GM12801 (cell line): Measurements from ENCODE around the gene CIBAR2.
A peak's percentile ranks its signal among the peaks of the same experiment; 100 is the strongest.

ENCODE experiments used
- CTCF ChIP-seq: IDR thresholded peaks from one replicate; pipeline ENCODE4 v1.5.1; 2011; ENCODE audit warnings: control low read depth; ENCODE audit not compliant: insufficient read length; ENCODE audit errors: extremely low read depth

The CIBAR2 gene

GRCh38 chr16:85124636-85125346 is 12.5 kb upstream of the CIBAR2 start:
- TF ChIP-seq CTCF: no peak

- TF ChIP-seq CTCF: no peak
Measured at GRCh38 chr16:85123891-85124635, 11.8 kb upstream of the CIBAR2 start.

- no peak for TF ChIP-seq CTCF
Measured at GRCh38 chr16:85120006-85120340, 7.7 kb upstream of the CIBAR2 start.

DNA sequence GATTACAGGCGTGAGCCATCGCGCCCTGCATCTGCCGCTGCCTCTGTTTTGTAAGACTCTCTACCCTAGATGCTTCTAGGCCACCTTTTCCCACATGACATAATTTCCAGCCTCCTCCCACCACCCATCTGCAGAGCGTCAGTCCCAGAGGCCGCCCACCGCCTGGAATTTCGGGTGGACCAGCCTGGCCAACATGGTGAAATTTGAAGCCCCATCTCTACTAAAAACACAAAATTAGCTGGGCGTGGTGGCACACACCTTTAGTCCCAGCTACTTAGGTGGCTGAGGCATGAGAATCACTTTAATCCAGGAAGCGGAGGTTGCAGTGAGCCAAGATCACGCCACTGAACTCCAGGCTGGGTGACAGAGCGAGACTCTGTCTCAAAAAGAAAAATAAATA is 5.1 kb upstream of the CIBAR2 start:
- TF ChIP-seq CTCF: no peak

DNA sequence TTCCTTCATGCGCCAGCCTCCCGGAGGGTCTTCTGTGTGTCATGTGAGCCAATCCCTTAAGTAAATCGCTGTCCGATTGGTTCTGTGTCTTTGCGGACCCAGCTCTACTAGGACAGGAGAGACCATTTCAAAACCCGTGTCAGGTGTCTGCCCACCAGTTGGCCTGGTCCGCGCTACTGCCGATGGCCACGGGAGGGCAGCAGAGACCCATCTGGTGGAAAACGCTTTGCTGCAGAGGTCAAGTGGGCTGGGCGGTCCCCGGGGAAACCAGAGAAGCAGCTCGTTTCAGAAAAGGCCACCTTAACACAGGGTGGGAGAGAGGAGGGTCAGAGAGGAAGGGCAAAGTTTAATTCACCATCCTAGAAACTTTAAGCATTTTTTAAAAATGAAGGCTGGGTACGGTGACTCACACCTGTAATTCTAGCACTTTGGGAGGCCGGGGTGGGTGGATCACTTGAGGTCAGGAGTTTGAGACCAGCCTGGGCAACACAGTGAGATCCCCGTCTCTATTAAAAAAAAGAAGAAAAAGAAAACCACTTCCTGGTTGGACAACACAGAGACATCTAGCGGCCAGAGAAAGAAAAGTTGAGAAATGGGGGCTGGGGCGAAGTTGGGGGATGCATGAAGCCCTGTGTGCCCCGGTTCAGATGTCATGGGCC is 2.8 kb upstream of the CIBAR2 start:
- peak; percentile 67 for TF ChIP-seq CTCF

GRCh38 chr16:85113913-85114312 is 1.6 kb upstream of the CIBAR2 start:
- no peak for TF ChIP-seq CTCF

DNA sequence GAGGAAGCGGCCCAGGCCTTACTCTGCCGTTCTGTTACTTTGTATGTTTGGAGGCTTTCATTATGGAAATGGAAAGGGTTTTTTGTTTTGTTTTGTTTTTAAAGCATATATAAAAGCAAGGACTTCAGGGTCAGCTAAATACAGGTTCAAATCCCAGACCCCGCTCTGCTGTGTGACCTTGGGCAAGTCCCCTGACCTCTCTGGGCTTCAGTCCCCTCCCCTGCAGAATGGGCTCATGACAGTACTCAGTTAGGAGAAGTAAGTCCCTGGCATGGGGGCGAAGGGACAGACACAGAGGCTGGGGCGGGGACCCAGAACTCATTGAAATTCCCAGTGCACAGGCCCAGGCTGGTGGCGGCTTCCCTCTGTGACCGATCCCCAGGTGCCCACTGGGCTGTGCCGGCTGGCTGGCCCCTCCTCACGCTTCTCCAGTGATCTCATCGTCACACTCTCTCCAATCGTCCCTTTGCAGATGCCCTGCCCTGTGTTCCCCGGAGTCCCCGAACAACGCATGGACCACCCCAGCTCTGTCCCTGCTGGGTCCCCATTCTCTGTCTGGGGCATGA is 979 bp upstream of the CIBAR2 start:
- no peak for TF ChIP-seq CTCF
